Tibial nerve (tissue), 4 donors: ENCODE data around the gene PHF5A. TPM values are rescaled to one million over a fixed set of nuclear protein-coding genes. Genes with fewer than 3 reads are reported as not detected.

Source experiments
- DNase-seq, 2 donors: peaks; one replicate each; pipeline ENCODE4 v3.0.0-alpha.2; 2019; ENCODE audit warnings: low spot score in 2 of 2
- H3K27ac ChIP-seq, 4 donors: fragments of 200-600 bp; sonication (generic) in 3 of 4; one replicate each; pipeline ENCODE4 v1.5.1; 2017 to 2019; ENCODE audit warnings: mild to moderate bottlenecking in 1 of 4
- H3K27me3 ChIP-seq, 2 donors: fragments of 200-600 bp; sonication (generic) in 1 of 2; one replicate each; pipeline versions ENCODE4 v1.5.1 to v1.6.0; 2017 to 2019
- H3K36me3 ChIP-seq, 3 donors: fragments of 200-600 bp; sonication (generic); one replicate each; pipeline ENCODE4 v1.5.1; 2018 to 2019
- H3K4me1 ChIP-seq, 4 donors: fragments of 200-600 bp; sonication (generic) in 3 of 4; one replicate each; pipeline ENCODE4 v1.5.1; 2017 to 2019
- H3K4me3 ChIP-seq, 4 donors: fragments of 200-600 bp; sonication (generic) in 3 of 4; one replicate each; pipeline ENCODE4 v1.5.1; 2017 to 2019; ENCODE audit warnings: mild to moderate bottlenecking in 1 of 4, moderate library complexity in 1 of 4
- H3K9me3 ChIP-seq, 4 donors: fragments of 200-600 bp; sonication (generic) in 3 of 4; one replicate each; pipeline ENCODE4 v1.5.1; 2017 to 2019
- CTCF ChIP-seq, 5 experiments: fragments of 200-600 bp in 3 of 5; fragments of 450-650 bp in 2 of 5; sonication (generic) in 3 of 5; IDR thresholded peaks; one replicate each; pipeline ENCODE4 v1.5.1; 2016 to 2019; ENCODE audit warnings: antibody characterized with exemption in 5 of 5, mild to moderate bottlenecking in 3 of 5, moderate library complexity in 2 of 5
- EP300 ChIP-seq, 2 donors: sonication (generic); formaldehyde crosslinking; IDR thresholded peaks; one replicate each; pipeline ENCODE4 v1.6.1; 2017; ENCODE audit warnings: antibody characterized with exemption in 2 of 2, mild to moderate bottlenecking in 1 of 2
- POLR2A ChIP-seq, 2 donors: fragments of 450-650 bp; IDR thresholded peaks; one replicate each; pipeline ENCODE4 v1.6.1; 2017; ENCODE audit warnings: antibody characterized with exemption in 2 of 2, mild to moderate bottlenecking in 2 of 2, moderate library complexity in 2 of 2
- WGBS, 2 donors: methylation state at CpG; one replicate each; pipeline ENCODE4 v1.1.5; 2018; 5-methylcytosine and 5-hydroxymethylcytosine counted together
- total RNA-seq, 4 donors: library from RNA; depleted of rRNA; stranded (reverse); fragments of >200 nt; gene quantifications; one replicate each; pipeline ENCODE4 v1.1.0, GENCODE V29; 2016

PHF5A gene
- total RNA-seq, 4 donors from 2014 or later: 32.6 to 51.5 (median 36.4) TPM

- 79 to 80% methylated on average over 4 to 6 of the region's 6 CpGs for WGBS, 2 donors
- Histone ChIP-seq H3K27me3 (no peaks in the 10 kb centered on the region), H3K4me3 (no peak overlapping the region), H3K9me3 (no peaks in the 10 kb centered on the region), H3K27ac (peak overlapping the region in 2 of 4 donors; percentile 56 to 60), H3K36me3 (peaks cover 3 to 69% (median 15%) of the 10 kb centered on the region in 3 donors), H3K4me1 (peaks cover 0 to 50% (median 29%) of the 10 kb centered on the region in 4 donors)
- no peak for DNase-seq
- TF ChIP-seq EP300 (IDR thresholded peaks at IDR 0.05): no peak
- no peak for TF ChIP-seq POLR2A (IDR thresholded peaks at IDR 0.05)
- TF ChIP-seq CTCF (IDR thresholded peaks at IDR 0.05): no peak
These were observed 36.8 kb downstream of the PHF5A start for GRCh38 chr22:41431656-41432055.

GRCh38 chr22:41429951-41430332, 38.5 kb downstream of the PHF5A start:
- Histone ChIP-seq H3K36me3 (peaks cover 0 to 68% (median 0%) of the 10 kb centered on the region in 3 donors), H3K27ac (peak overlapping the region in 2 of 4 donors; percentile 26 to 58), H3K27me3 (no peaks in the 10 kb centered on the region), H3K4me1 (peaks cover 0 to 33% (median 18%) of the 10 kb centered on the region in 4 donors), H3K4me3 (no peak overlapping the region), H3K9me3 (no peaks in the 10 kb centered on the region)
- WGBS, 2 donors: 96 to 98% methylated on average over 8 of the region's 8 CpGs
- TF ChIP-seq EP300 (IDR thresholded peaks at IDR 0.05) (no peak), CTCF (IDR thresholded peaks at IDR 0.05) (no peak), POLR2A (IDR thresholded peaks at IDR 0.05) (no peak)
- DNase-seq: no peak

- TF ChIP-seq POLR2A (IDR thresholded peaks at IDR 0.05): no peak
- no peak for TF ChIP-seq EP300 (IDR thresholded peaks at IDR 0.05)
- TF ChIP-seq CTCF (IDR thresholded peaks at IDR 0.05): no peak
- DNase-seq: no peak
- Histone ChIP-seq H3K4me1 (peaks cover 0 to 28% (median 13%) of the 10 kb centered on the region in 4 donors), H3K27me3 (no peaks in the 10 kb centered on the region), H3K36me3 (peaks cover 0 to 66% (median 0%) of the 10 kb centered on the region in 3 donors), H3K27ac (peak overlapping the region in 2 of 4 donors; percentile 26 to 58), H3K4me3 (no peak overlapping the region), H3K9me3 (no peaks in the 10 kb centered on the region)
- WGBS, 2 donors: 77 to 78% methylated on average over 13 of the region's 13 CpGs
These were observed 39.1 kb downstream of the PHF5A start for GRCh38 chr22:41429232-41429950.

GRCh38 chr22:41425660-41426365, 42.7 kb downstream of the PHF5A start:
- Histone ChIP-seq H3K4me1 (no peaks in the 10 kb centered on the region), H3K27me3 (no peaks in the 10 kb centered on the region), H3K9me3 (no peaks in the 10 kb centered on the region), H3K4me3 (no peak overlapping the region), H3K36me3 (peaks cover 0 to 55% (median 0%) of the 10 kb centered on the region in 3 donors), H3K27ac (no peak overlapping the region)
- WGBS, 2 donors: 57 to 73% methylated on average over 9 of the region's 9 CpGs
- no peak for DNase-seq
- TF ChIP-seq CTCF (IDR thresholded peaks at IDR 0.05) (no peak), POLR2A (IDR thresholded peaks at IDR 0.05) (no peak), EP300 (IDR thresholded peaks at IDR 0.05) (no peak)

GRCh38 chr22:41418717-41419116, 49.8 kb downstream of the PHF5A start:
- Histone ChIP-seq H3K27ac (peak overlapping the region; percentile 57 to 100 (median 92)), H3K4me1 (peaks cover 0 to 54% (median 37%) of the 10 kb centered on the region in 4 donors)
- 94 to 95% methylated on average over 9 of the region's 9 CpGs for WGBS, 2 donors

More at GRCh38 chr22:41418717-41419116, 49.8 kb downstream of the PHF5A start:
- DNase-seq: no peak
- no peak overlapping the region for H3K4me3 ChIP-seq
- H3K36me3 ChIP-seq: peaks cover 0 to 15% (median 0%) of the 10 kb centered on the region in 3 donors
- no peaks in the 10 kb centered on the region for H3K27me3 ChIP-seq
- TF ChIP-seq POLR2A (IDR thresholded peaks at IDR 0.05) (no peak), EP300 (IDR thresholded peaks at IDR 0.05) (no peak), CTCF (IDR thresholded peaks at IDR 0.05) (no peak)
- no peaks in the 10 kb centered on the region for H3K9me3 ChIP-seq
